Measurements from ENCODE around the gene RBM12.

DNA sequence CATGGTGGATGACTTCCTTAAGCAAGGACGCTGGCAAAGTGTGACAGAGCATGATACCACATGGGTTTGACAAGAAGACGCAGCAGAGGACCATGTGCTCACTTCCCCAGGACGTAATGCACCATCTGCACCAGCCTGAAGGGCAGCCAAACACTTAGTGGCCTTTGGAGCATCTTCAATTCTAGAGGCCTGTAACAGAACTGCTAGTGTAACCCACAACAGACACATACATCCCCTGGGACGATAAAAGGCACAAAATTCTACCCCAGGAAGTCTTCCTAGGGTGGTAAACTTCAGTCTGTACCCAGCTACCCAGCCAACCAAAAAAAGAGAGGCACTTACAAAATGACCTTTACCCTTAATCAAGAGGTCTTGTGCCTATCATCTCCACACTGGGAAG is 9.2 kb upstream of the RBM12 start:
- TF ChIP-seq POLR2A (IDR thresholded peaks at IDR 0.05; ENCODE audit: low read depth, low read length) (no peak), PAX5 (IDR thresholded peaks at IDR 0.05; ENCODE audit: insufficient read depth, low read length, severe bottlenecking) (no peak), POLR2AphosphoS5 (IDR thresholded peaks at IDR 0.05; ENCODE audit: low read depth, low read length) (no peak)

Data from GM12891 (cell line).